Mesenchymal stem cell (in vitro differentiated cells and primary cell): Measurements from ENCODE around the gene PDGFD. TPM values are rescaled to one million over a fixed set of nuclear protein-coding genes. Genes with fewer than 3 reads are reported as not detected.

Experiments
- DNase-seq: peaks from one replicate; pipeline ENCODE4 v3.0.0-alpha.2; 2013
- H2AFZ ChIP-seq: one replicate; pipeline ENCODE4 v1.6.1; 2013; ENCODE audit warnings: low read depth, mild to moderate bottlenecking, control low read depth, inconsistent platforms, low read length, moderate library complexity
- H2AK5ac ChIP-seq: 2 replicates; pipeline ENCODE4 v1.6.1; 2013; ENCODE audit warnings: low read length, moderate library complexity, mild to moderate bottlenecking, inconsistent platforms; ENCODE audit not compliant: severe bottlenecking
- H2BK120ac ChIP-seq: one replicate; pipeline ENCODE4 v1.6.1; 2013; ENCODE audit warnings: low read depth, mild to moderate bottlenecking, inconsistent platforms, low read length, moderate library complexity
- H2BK12ac ChIP-seq, 2 experiments: one replicate each; pipeline ENCODE4 v1.6.1; 2013; ENCODE audit warnings: inconsistent platforms in 2 of 2, low read length in 2 of 2, mild to moderate bottlenecking in 2 of 2, moderate library complexity in 2 of 2, control low read depth in 1 of 2
- H2BK15ac ChIP-seq: one replicate; pipeline ENCODE4 v1.6.1; 2013; ENCODE audit warnings: mild to moderate bottlenecking, low read depth, inconsistent platforms; ENCODE audit not compliant: poor library complexity, severe bottlenecking
- H2BK5ac ChIP-seq: 2 replicates; pipeline ENCODE4 v1.6.1; 2013; ENCODE audit warnings: low read depth, mild to moderate bottlenecking, low read length, control low read depth, inconsistent platforms; ENCODE audit not compliant: poor library complexity, severe bottlenecking
- H3K14ac ChIP-seq, 2 experiments: one replicate each; pipeline ENCODE4 v1.6.1; 2013; ENCODE audit warnings: inconsistent platforms in 2 of 2, low read length in 2 of 2, control low read depth in 1 of 2, mild to moderate bottlenecking in 1 of 2, moderate library complexity in 1 of 2
- H3K18ac ChIP-seq, 2 experiments: one replicate each; pipeline ENCODE4 v1.6.1; 2013; ENCODE audit warnings: inconsistent platforms in 2 of 2, low read length in 2 of 2, control low read depth in 1 of 2, low read depth in 1 of 2, mild to moderate bottlenecking in 1 of 2
- H3K23ac ChIP-seq, 2 experiments: one replicate each; pipeline ENCODE4 v1.6.1; 2013; ENCODE audit warnings: inconsistent platforms in 2 of 2, low read length in 2 of 2, mild to moderate bottlenecking in 2 of 2, moderate library complexity in 2 of 2, control low read depth in 1 of 2
- H3K27ac ChIP-seq: 2 replicates; pipeline ENCODE4 v1.5.1; 2013; ENCODE audit warnings: mild to moderate bottlenecking, moderate library complexity, low read length, control low read depth, inconsistent platforms; ENCODE audit not compliant: poor library complexity, severe bottlenecking
- H3K27me3 ChIP-seq, 2 experiments: 2 replicates each; pipeline versions ENCODE4 v1.6.1 to v1.7.0; 2013; ENCODE audit warnings: low read length in 2 of 2, mild to moderate bottlenecking in 2 of 2, moderate library complexity in 2 of 2, control low read depth in 1 of 2, inconsistent platforms in 1 of 2; ENCODE audit not compliant: control insufficient read depth in 1 of 2, insufficient read depth in 1 of 2
- H3K36me3 ChIP-seq, 2 experiments: 2 replicates each; pipeline versions ENCODE4 v1.6.1 to v1.7.0; 2013; ENCODE audit warnings: low read length in 2 of 2, control low read depth in 1 of 2, inconsistent platforms in 1 of 2, low read depth in 1 of 2, mild to moderate bottlenecking in 1 of 2; ENCODE audit not compliant: insufficient read depth in 2 of 2, control insufficient read depth in 1 of 2
- H3K4ac ChIP-seq, 2 experiments: one replicate each; pipeline ENCODE4 v1.6.1; 2013; ENCODE audit warnings: inconsistent platforms in 2 of 2, low read length in 2 of 2, mild to moderate bottlenecking in 2 of 2, moderate library complexity in 2 of 2, control low read depth in 1 of 2, low read depth in 1 of 2
- H3K4me1 ChIP-seq: 2 replicates; pipeline ENCODE4 v1.6.1; 2013; ENCODE audit warnings: low read depth, low read length, control low read depth; ENCODE audit not compliant: control insufficient read depth, insufficient read depth
- H3K4me2 ChIP-seq: 2 replicates; pipeline ENCODE4 v1.6.1; 2013; ENCODE audit warnings: low read length, mild to moderate bottlenecking, inconsistent platforms; ENCODE audit not compliant: poor library complexity, severe bottlenecking
- H3K4me3 ChIP-seq, 2 experiments: 2 replicates each; pipeline versions ENCODE4 v1.5.1 to v1.7.0; 2013; ENCODE audit warnings: low read length in 2 of 2, mild to moderate bottlenecking in 2 of 2, control low read depth in 1 of 2, low read depth in 1 of 2; ENCODE audit not compliant: insufficient read depth in 1 of 2
- H3K79me1 ChIP-seq: replicated peaks from 2 replicates; pipeline ENCODE4 v1.6.1; 2013; ENCODE audit warnings: mild to moderate bottlenecking, control low read depth, low read length, inconsistent platforms; ENCODE audit not compliant: poor library complexity, severe bottlenecking
- H3K9ac ChIP-seq: 2 replicates; pipeline ENCODE4 v1.7.0; 2013; ENCODE audit warnings: mild to moderate bottlenecking, low read length, moderate library complexity
- H3K9me3 ChIP-seq: 2 replicates; pipeline ENCODE4 v1.7.0; 2013; ENCODE audit warnings: mild to moderate bottlenecking, low read length; ENCODE audit not compliant: control insufficient read depth
- H4K8ac ChIP-seq: one replicate; pipeline ENCODE4 v1.6.1; 2013; ENCODE audit warnings: inconsistent platforms, mild to moderate bottlenecking, low read length, moderate library complexity
- H4K91ac ChIP-seq: one replicate; pipeline ENCODE4 v1.6.1; 2013; ENCODE audit warnings: mild to moderate bottlenecking, low read length, inconsistent platforms
- WGBS: methylation state at CpG from one replicate; pipeline ENCODE4 v1.1.7; 2013; ENCODE audit warnings: mixed read lengths; 5-methylcytosine and 5-hydroxymethylcytosine counted together
- polyA plus RNA-seq, 2 experiments: library from polyadenylated mRNA; stranded (reverse); fragments of 200-250 nt; gene quantifications; one replicate each; pipeline ENCODE4 v1.2.3, GENCODE V29; 2013

PDGFD gene
- polyA plus RNA-seq (2013, experiment 1 of 2), result 6.3 TPM
- polyA plus RNA-seq (2013, experiment 2 of 2), result 6.7 TPM

DNA sequence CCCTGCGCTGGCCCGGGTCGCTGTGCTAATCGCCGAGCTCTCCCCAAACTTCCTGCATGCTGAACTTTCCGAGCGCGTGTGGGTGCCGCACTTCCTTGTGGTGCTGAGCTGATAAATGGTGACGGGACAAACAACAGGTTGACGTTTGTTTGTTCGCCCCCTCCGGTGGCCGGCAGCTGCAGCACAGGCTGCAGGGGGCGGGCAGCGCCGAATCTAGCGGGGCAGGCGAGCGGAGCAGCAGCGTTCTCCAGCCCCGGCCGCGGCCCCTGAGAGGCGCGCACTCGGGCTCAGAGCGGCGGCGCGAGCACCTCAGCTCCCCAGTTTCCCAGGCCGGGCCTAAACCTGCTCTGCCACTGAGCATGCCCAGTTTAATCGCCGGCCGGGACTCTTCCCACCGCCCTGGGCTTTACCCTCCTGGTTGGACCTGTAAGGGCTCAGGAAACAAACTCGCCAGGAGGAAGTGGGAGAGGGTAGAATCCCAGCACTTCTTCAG lies at the start of gene PDGFD:
Gene PDGFD, minus strand, starts transcription at position 120 of the 493 bp plus-strand sequence.
- peaks cover 0 to 5% of the 10 kb centered on the region in 2 experiments for H3K27me3 ChIP-seq
- peak within 1 kb of the TSS; percentile 30 for H2BK120ac ChIP-seq
- no peak within 1 kb of the TSS for H2BK15ac ChIP-seq
- H3K4me2 ChIP-seq, result peak within 1 kb of the TSS; percentile 99
- no peaks in the 10 kb centered on the region for H3K36me3 ChIP-seq
- peak within 1 kb of the TSS; percentile 27 for H3K27ac ChIP-seq
- H4K91ac ChIP-seq, result no peak within 1 kb of the TSS
- peak within 1 kb of the TSS in 1 of 2 experiments; percentile 94 for H3K23ac ChIP-seq
- WGBS, result under 1% methylated on average over 36 of the region's 37 CpGs
- H2BK12ac ChIP-seq, result peak within 1 kb of the TSS in 1 of 2 experiments; percentile 21
- peaks cover 2% of the 10 kb centered on the region for H3K79me1 ChIP-seq
- DNase-seq, result peak; percentile 71
- peaks cover 8% of the 10 kb centered on the region for H3K4me1 ChIP-seq
- peak within 1 kb of the TSS in 1 of 2 experiments; percentile 25 for H3K4ac ChIP-seq
- H2AFZ ChIP-seq, result peak within 1 kb of the TSS; percentile 75
- peak within 1 kb of the TSS in 1 of 2 experiments; percentile 34 for H3K18ac ChIP-seq
- H2BK5ac ChIP-seq, result peak within 1 kb of the TSS; percentile 19
- peak within 1 kb of the TSS in 1 of 2 experiments; percentile 72 for H3K14ac ChIP-seq
- H4K8ac ChIP-seq, result peak within 1 kb of the TSS; percentile 30
- H2AK5ac ChIP-seq, result no peak within 1 kb of the TSS
- H3K9ac ChIP-seq, result peak within 1 kb of the TSS; percentile 68
- H3K9me3 ChIP-seq, result no peaks in the 10 kb centered on the region
- peak within 1 kb of the TSS; percentile 81 to 86 for H3K4me3 ChIP-seq

DNA sequence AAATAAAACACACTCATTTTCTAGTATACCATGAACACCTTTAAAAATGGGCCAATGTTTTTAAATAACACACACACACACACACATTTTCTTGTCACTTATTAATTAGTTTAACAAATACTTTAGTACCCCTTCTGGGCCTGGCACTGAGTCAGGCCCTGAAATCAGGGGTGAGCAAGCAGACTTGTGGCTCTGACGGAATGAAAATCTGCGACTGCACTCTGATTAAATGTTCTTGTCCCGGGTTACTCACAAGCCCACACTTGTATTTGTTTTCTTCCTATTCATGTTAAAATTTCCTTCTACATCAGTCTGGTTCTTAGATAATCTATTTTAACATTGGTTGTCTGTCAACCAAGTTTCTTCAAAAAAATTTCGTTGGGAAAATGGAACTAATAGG lies 43.0 kb upstream of the PDGFD start:
- Histone ChIP-seq H2AFZ (no peak overlapping the region), H3K18ac (no peak overlapping the region), H2BK12ac (no peak overlapping the region), H3K79me1 (no peaks in the 10 kb centered on the region), H3K4ac (no peak overlapping the region), H2AK5ac (no peak overlapping the region), H3K36me3 (no peaks in the 10 kb centered on the region), H3K4me3 (no peak overlapping the region), H3K9me3 (peaks cover 4% of the 10 kb centered on the region), H2BK5ac (no peak overlapping the region), H3K9ac (no peak overlapping the region), H4K91ac (no peak overlapping the region), H2BK120ac (no peak overlapping the region), H3K27ac (no peak overlapping the region), H4K8ac (no peak overlapping the region), H2BK15ac (no peak overlapping the region), H3K4me2 (no peak overlapping the region), H3K27me3 (no peaks in the 10 kb centered on the region), H3K4me1 (no peaks in the 10 kb centered on the region), H3K14ac (no peak overlapping the region), H3K23ac (no peak overlapping the region)
- DNase-seq, result no peak
- 93% methylated on average over 2 of the region's 4 CpGs for WGBS

DNA sequence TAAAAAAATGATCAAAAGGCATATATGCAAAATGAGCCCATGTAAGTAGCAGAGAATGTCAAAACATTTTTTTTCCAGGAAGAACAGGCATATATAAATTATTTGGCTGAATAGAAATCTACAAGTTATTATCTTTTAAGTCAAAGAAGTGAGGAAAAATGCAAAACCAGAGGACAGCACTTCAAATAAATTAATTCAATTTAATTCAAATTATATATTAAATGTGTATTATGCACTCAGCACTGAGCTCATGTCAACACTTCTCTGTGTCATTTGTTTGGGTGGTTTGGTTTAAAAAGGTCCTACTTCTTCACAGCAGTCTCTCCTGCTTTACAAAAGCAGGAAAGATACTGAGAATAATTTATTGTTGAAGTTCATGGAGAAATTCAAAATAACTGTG lies 41.9 kb upstream of the PDGFD start:
- Histone ChIP-seq H3K14ac (no peak overlapping the region), H2BK12ac (no peak overlapping the region), H3K4me2 (no peak overlapping the region), H2AK5ac (no peak overlapping the region), H2BK120ac (no peak overlapping the region), H3K4me3 (no peak overlapping the region), H3K18ac (no peak overlapping the region), H3K4me1 (no peaks in the 10 kb centered on the region), H4K8ac (no peak overlapping the region), H2BK5ac (no peak overlapping the region), H2AFZ (no peak overlapping the region), H2BK15ac (no peak overlapping the region), H3K27me3 (no peaks in the 10 kb centered on the region), H3K36me3 (no peaks in the 10 kb centered on the region), H4K91ac (no peak overlapping the region), H3K79me1 (no peaks in the 10 kb centered on the region), H3K9me3 (peaks cover 4% of the 10 kb centered on the region), H3K27ac (no peak overlapping the region), H3K23ac (no peak overlapping the region), H3K4ac (no peak overlapping the region), H3K9ac (no peak overlapping the region)
- no peak for DNase-seq

DNA sequence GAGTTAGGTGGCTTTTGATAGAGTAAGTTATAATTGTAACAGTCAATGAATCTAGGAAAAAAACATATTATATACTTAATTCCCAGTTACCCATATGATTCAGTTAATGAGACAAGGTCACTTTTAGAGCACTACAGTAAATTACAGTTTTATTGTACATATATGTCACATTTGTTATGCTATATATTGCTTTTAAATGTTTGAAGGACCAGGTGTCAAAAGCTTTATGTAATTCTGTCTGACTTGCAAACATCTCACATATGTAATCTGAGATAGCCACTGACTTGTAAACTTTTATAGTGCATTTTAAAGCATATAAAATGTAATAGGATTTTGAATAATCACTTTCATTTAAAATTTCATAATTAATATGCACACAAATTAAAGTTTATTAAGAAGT lies 36.7 kb upstream of the PDGFD start:
- H3K4me1 ChIP-seq, result no peaks in the 10 kb centered on the region
- no peak overlapping the region for H3K4me3 ChIP-seq
- no peak overlapping the region for H3K27ac ChIP-seq
- H3K14ac ChIP-seq, result no peak overlapping the region
- no peak overlapping the region for H3K18ac ChIP-seq
- no peak overlapping the region for H2AFZ ChIP-seq
- no peak overlapping the region for H2BK5ac ChIP-seq
- H3K36me3 ChIP-seq, result no peaks in the 10 kb centered on the region
- H3K23ac ChIP-seq, result no peak overlapping the region
- H2AK5ac ChIP-seq, result no peak overlapping the region
- H3K9me3 ChIP-seq, result no peaks in the 10 kb centered on the region
- H4K8ac ChIP-seq, result no peak overlapping the region
- no peak overlapping the region for H3K4ac ChIP-seq
- H3K4me2 ChIP-seq, result no peak overlapping the region
- H2BK15ac ChIP-seq, result no peak overlapping the region
- H2BK120ac ChIP-seq, result no peak overlapping the region
- no peak overlapping the region for H4K91ac ChIP-seq
- no peaks in the 10 kb centered on the region for H3K79me1 ChIP-seq
- H3K27me3 ChIP-seq, result no peaks in the 10 kb centered on the region
- H2BK12ac ChIP-seq, result no peak overlapping the region
- no peak for DNase-seq
- H3K9ac ChIP-seq, result no peak overlapping the region
